ENCODE data around the gene REC114. TPM values are rescaled to one million over a fixed set of nuclear protein-coding genes. Genes with fewer than 3 reads are reported as not detected.

The REC114 gene
- total and polyA plus RNA-seq, 10 of the 15 experiments (the other 5 are each of a cell fraction or from before 2014, with no cell fraction given): not detected

- TF ChIP-seq ZBTB33 (IDR thresholded peaks at IDR 0.05): no peak
- TF ChIP-seq SUZ12 (IDR thresholded peaks at IDR 0.05; ENCODE audit: unreplicated experiment): no peak
- TF ChIP-seq SRF (IDR thresholded peaks at IDR 0.05; ENCODE audit: low read depth in 2 of 2, low read length in 2 of 2): no peak
- no peak for TF ChIP-seq IKZF2 (IDR thresholded peaks at IDR 0.05)
- ChIA-PET CTCF (no interaction called here), SMC1A (ENCODE audit: uncharacterized antibody, unreplicated experiment) (interaction anchor here (0.8 kb wide), 1 partner anchor 50 kb away, joined by 3 read pairs; no protein-coding TSS in a partner anchor), RAD21 (ENCODE audit: unreplicated experiment) (no interaction called here), POLR2A (no interaction called here)
- in situ Hi-C loops (cut with MboI) (no loop called here), intact Hi-C loops (cut with micrococcal nuclease; ENCODE audit: unreplicated experiment) (no loop called here)
- WGBS (ENCODE audit: insufficient coverage, insufficient replicate concordance, low lambda C conversion rate, missing lambda C conversion rate): 0% methylated on average over 5 of the region's 5 CpGs
- no peak overlapping the region for H3K9ac ChIP-seq (ENCODE audit: control insufficient read depth, insufficient read depth, low read length)
- no peaks in the 10 kb centered on the region for H3K9me3 ChIP-seq (replicated peaks; ENCODE audit: control insufficient read depth, insufficient read depth, low read length)
- no peaks in the 10 kb centered on the region for H3K4me1 ChIP-seq (ENCODE audit: control insufficient read depth, insufficient read depth, low read length)
- FAIRE-seq (no peak), DNase-seq (ENCODE audit: low read depth, low spot score) (no peak), ATAC-seq (no peak)
- H3K79me2 ChIP-seq (ENCODE audit: control insufficient read depth, insufficient read depth, low read length): no peaks in the 10 kb centered on the region
- no TSS peak for BruUV-seq (replicated peaks)
- no peak overlapping the region for H3K4me2 ChIP-seq (ENCODE audit: control insufficient read depth, insufficient read depth)
- H3K36me3 ChIP-seq (ENCODE audit: control insufficient read depth in 2 of 2, insufficient read depth in 2 of 2, low read length in 1 of 2): no peaks in the 10 kb centered on the region
- H4K20me1 ChIP-seq (ENCODE audit: control insufficient read depth, insufficient read depth): no peaks in the 10 kb centered on the region
- H2AFZ ChIP-seq (ENCODE audit: control insufficient read depth, low read depth, low read length): no peak overlapping the region
- H3K27ac ChIP-seq (ENCODE audit: control insufficient read depth, insufficient read depth): no peak overlapping the region
- no peak overlapping the region for H3K4me3 ChIP-seq
- H3K27me3 ChIP-seq (replicated peaks in 1 of 2; ENCODE audit: control insufficient read depth in 2 of 2, insufficient read depth in 2 of 2, low read length in 1 of 2): peaks cover 0 to 3% of the 10 kb centered on the region in 2 experiments; a peak in 2 of 4 replicates
These were observed 45.5 kb upstream of the REC114 start for GRCh38 chr15:73397461-73397860.

- in situ Hi-C loops (cut with MboI) (no loop called here), intact Hi-C loops (cut with micrococcal nuclease; ENCODE audit: unreplicated experiment) (no loop called here)
- Histone ChIP-seq H4K20me1 (ENCODE audit: control insufficient read depth, insufficient read depth) (no peaks in the 10 kb centered on the region), H3K27ac (ENCODE audit: control insufficient read depth, insufficient read depth) (no peak overlapping the region), H2AFZ (ENCODE audit: control insufficient read depth, low read depth, low read length) (no peak overlapping the region), H3K27me3 (replicated peaks in 1 of 2; ENCODE audit: control insufficient read depth in 2 of 2, insufficient read depth in 2 of 2, low read length in 1 of 2) (peaks cover 0 to 3% of the 10 kb centered on the region in 2 experiments; a peak in 2 of 4 replicates), H3K79me2 (ENCODE audit: control insufficient read depth, insufficient read depth, low read length) (no peaks in the 10 kb centered on the region), H3K4me1 (ENCODE audit: control insufficient read depth, insufficient read depth, low read length) (no peaks in the 10 kb centered on the region), H3K9me3 (replicated peaks; ENCODE audit: control insufficient read depth, insufficient read depth, low read length) (no peaks in the 10 kb centered on the region), H3K36me3 (ENCODE audit: control insufficient read depth in 2 of 2, insufficient read depth in 2 of 2, low read length in 1 of 2) (no peaks in the 10 kb centered on the region), H3K9ac (ENCODE audit: control insufficient read depth, insufficient read depth, low read length) (no peak overlapping the region), H3K4me3 (no peak overlapping the region), H3K4me2 (ENCODE audit: control insufficient read depth, insufficient read depth) (no peak overlapping the region)
- DNase-seq (ENCODE audit: low read depth, low spot score) (no peak), ATAC-seq (no peak), FAIRE-seq (no peak)
- BruUV-seq (replicated peaks): no TSS peak
- WGBS (ENCODE audit: insufficient coverage, insufficient replicate concordance, low lambda C conversion rate, missing lambda C conversion rate): 34% methylated on average over 4 of the region's 4 CpGs
- CTCF ChIA-PET: no interaction called here
- POLR2A ChIA-PET: no interaction called here
- TF ChIP-seq RELA (IDR thresholded peaks at IDR 0.05; ENCODE audit: borderline replicate concordance, partially characterized antibody) (no peak), SMAD5 (IDR thresholded peaks at IDR 0.05; ENCODE audit: low read depth) (no peak), BRCA1 (IDR thresholded peaks at IDR 0.05; ENCODE audit: low read depth, low read length) (no peak), MXI1 (IDR thresholded peaks at IDR 0.05; ENCODE audit: low read depth, low read length) (no peak), SKIL (IDR thresholded peaks at IDR 0.05; ENCODE audit: low read depth, poor library complexity, severe bottlenecking) (no peak)
- RAD21 ChIA-PET (ENCODE audit: unreplicated experiment): no interaction called here
- SMC1A ChIA-PET (ENCODE audit: uncharacterized antibody, unreplicated experiment): no interaction called here
These were observed 44.1 kb upstream of the REC114 start for GRCh38 chr15:73398861-73399260.

Measured in GM12878 (cell line).